ENCODE measurements around the gene GANC.

GANC gene

DNA sequence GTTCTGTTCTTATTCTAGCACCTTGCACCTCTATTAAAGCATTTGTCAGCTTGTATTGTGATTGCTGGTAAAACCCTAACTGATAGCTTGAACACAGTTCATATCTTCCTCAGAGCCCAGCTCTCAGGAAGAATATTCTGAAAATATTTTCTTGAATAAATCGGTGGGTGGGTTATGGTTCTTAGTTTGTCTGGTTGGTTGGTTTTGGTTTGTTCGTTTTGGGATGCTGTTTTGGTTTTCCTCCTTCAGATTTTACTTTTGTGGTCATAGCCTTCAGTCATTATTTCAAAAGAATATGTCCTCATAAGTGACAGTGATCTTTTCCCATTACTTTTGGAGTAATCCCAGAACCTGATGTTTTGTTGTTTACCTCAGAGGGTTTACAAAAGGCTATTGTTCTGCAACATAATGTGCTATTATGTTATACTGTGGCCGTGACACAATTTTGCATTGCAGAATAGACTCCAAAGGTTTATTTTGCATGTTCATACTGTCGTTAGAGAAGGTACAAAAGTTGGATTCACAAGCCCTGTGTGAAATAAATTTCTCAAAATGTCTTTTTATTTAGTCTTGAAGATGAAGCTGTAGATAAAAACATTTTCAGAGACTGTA lies 2.9 kb downstream of the GANC start:
- Histone ChIP-seq H2AFZ (ENCODE audit: low read depth, low read length) (no peak overlapping the region), H4K20me1 (ENCODE audit: insufficient read depth, low read length) (no peaks in the 10 kb centered on the region), H3K27ac (ENCODE audit: low read length) (no peak overlapping the region), H3K79me2 (ENCODE audit: insufficient read depth, low read length) (peaks cover 38% of the 10 kb centered on the region), H3K27me3 (ENCODE audit: insufficient read depth, low read length, poor library complexity) (no peaks in the 10 kb centered on the region), H3K36me3 (ENCODE audit: insufficient read depth, low read length) (peaks cover 4% of the 10 kb centered on the region), H3K4me3 (ENCODE audit: low read depth in 1 of 2, low read length in 2 of 2) (no peak overlapping the region), H3K4me2 (ENCODE audit: insufficient read depth, low read length) (peak overlapping the region; percentile 80; the same call in 1 of the 2 replicates), H3K9me3 (ENCODE audit: insufficient read depth, low read length, severe bottlenecking) (no peaks in the 10 kb centered on the region), H3K4me1 (ENCODE audit: insufficient read depth, low read length) (peaks cover 39% of the 10 kb centered on the region), H3K9ac (ENCODE audit: low read depth, low read length) (peak overlapping the region; percentile 90; the same call in 1 of the 2 replicates)
- no peak for TF ChIP-seq EZH2 (IDR thresholded peaks at IDR 0.05; ENCODE audit: borderline replicate concordance, low read depth, low read length, severe bottlenecking)
- TF ChIP-seq, protein P1, sequence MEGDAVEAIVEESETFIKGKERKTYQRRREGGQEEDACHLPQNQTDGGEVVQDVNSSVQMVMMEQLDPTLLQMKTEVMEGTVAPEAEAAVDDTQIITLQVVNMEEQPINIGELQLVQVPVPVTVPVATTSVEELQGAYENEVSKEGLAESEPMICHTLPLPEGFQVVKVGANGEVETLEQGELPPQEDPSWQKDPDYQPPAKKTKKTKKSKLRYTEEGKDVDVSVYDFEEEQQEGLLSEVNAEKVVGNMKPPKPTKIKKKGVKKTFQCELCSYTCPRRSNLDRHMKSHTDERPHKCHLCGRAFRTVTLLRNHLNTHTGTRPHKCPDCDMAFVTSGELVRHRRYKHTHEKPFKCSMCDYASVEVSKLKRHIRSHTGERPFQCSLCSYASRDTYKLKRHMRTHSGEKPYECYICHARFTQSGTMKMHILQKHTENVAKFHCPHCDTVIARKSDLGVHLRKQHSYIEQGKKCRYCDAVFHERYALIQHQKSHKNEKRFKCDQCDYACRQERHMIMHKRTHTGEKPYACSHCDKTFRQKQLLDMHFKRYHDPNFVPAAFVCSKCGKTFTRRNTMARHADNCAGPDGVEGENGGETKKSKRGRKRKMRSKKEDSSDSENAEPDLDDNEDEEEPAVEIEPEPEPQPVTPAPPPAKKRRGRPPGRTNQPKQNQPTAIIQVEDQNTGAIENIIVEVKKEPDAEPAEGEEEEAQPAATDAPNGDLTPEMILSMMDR (IDR thresholded peaks at IDR 0.05; ENCODE audit: borderline replicate concordance, extremely low read depth, low read length, poor library complexity, severe bottlenecking), result no peak
- no peak for ATAC-seq (ENCODE audit: insufficient read depth, low read depth)
- no peak for DNase-seq

DNA sequence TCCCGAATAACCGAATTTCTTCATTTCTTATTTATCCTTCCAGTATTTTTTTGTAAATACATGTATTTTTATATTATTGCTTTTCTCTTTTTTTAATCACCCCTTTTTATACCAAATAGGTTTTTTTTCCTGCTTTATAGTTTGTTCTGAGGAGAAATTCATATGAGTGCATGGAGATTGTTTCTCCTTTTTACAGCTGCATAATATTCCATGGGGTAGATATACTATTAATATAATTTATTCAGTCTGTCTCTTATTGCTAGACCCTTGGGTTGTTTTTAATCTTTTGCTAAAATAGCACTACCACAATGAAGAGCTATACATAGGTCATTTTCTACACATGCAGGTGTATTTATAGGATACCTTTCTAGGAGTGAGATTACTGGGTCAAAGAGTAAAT lies 3.8 kb downstream of the GANC start:
- Histone ChIP-seq H3K4me2 (ENCODE audit: insufficient read depth, low read length) (no peak overlapping the region), H3K9me3 (ENCODE audit: insufficient read depth, low read length, severe bottlenecking) (no peaks in the 10 kb centered on the region), H4K20me1 (ENCODE audit: insufficient read depth, low read length) (no peaks in the 10 kb centered on the region), H3K4me3 (ENCODE audit: low read depth in 1 of 2, low read length in 2 of 2) (no peak overlapping the region), H3K27ac (ENCODE audit: low read length) (no peak overlapping the region), H3K9ac (ENCODE audit: low read depth, low read length) (no peak overlapping the region), H3K4me1 (ENCODE audit: insufficient read depth, low read length) (peaks cover 30% of the 10 kb centered on the region), H3K79me2 (ENCODE audit: insufficient read depth, low read length) (peaks cover 30% of the 10 kb centered on the region), H3K27me3 (ENCODE audit: insufficient read depth, low read length, poor library complexity) (no peaks in the 10 kb centered on the region), H2AFZ (ENCODE audit: low read depth, low read length) (no peak overlapping the region), H3K36me3 (ENCODE audit: insufficient read depth, low read length) (no peaks in the 10 kb centered on the region; the same call in none of the 2 replicates)
- TF ChIP-seq EZH2 (IDR thresholded peaks at IDR 0.05; ENCODE audit: borderline replicate concordance, low read depth, low read length, severe bottlenecking), result no peak
- TF ChIP-seq, protein P1 (IDR thresholded peaks at IDR 0.05; ENCODE audit: borderline replicate concordance, extremely low read depth, low read length, poor library complexity, severe bottlenecking), result no peak
- DNase-seq (no peak), ATAC-seq (ENCODE audit: insufficient read depth, low read depth) (no peak)

DNA sequence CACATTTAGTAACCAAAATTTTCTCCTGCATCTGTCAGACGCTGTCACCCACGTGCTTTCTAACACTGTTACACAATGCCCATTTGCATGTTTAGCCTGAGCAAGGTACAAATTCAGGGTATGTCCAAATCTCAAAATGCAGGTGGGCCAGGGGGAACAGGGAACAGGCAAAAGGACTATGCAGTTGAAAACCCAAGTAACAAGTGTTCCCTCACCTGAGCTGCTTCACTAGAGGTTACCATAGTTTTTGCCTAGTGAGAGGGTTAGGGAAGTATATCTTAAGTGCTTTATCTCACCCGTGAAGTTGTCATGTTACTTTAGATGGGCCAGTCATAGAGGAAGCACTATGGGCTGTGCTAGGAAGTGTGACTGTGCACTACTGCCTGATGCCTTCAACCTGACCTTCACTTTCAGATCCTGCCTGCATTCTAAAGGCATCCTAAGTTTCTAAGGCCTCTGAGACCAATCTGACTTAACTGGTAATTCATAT lies 6.3 kb downstream of the GANC start:
- Histone ChIP-seq H3K9ac (ENCODE audit: low read depth, low read length) (no peak overlapping the region), H2AFZ (ENCODE audit: low read depth, low read length) (no peak overlapping the region), H3K9me3 (ENCODE audit: insufficient read depth, low read length, severe bottlenecking) (no peaks in the 10 kb centered on the region), H3K36me3 (ENCODE audit: insufficient read depth, low read length) (peaks cover 6% of the 10 kb centered on the region; the same call in 1 of the 2 replicates), H4K20me1 (ENCODE audit: insufficient read depth, low read length) (no peaks in the 10 kb centered on the region), H3K4me1 (ENCODE audit: insufficient read depth, low read length) (peaks cover 19% of the 10 kb centered on the region), H3K4me2 (ENCODE audit: insufficient read depth, low read length) (no peak overlapping the region), H3K4me3 (ENCODE audit: low read depth in 1 of 2, low read length in 2 of 2) (no peak overlapping the region), H3K79me2 (ENCODE audit: insufficient read depth, low read length) (peaks cover 7% of the 10 kb centered on the region), H3K27me3 (ENCODE audit: insufficient read depth, low read length, poor library complexity) (no peaks in the 10 kb centered on the region), H3K27ac (ENCODE audit: low read length) (no peak overlapping the region)
- ATAC-seq (ENCODE audit: insufficient read depth, low read depth) (no peak), DNase-seq (no peak)
- TF ChIP-seq, protein P1 (IDR thresholded peaks at IDR 0.05; ENCODE audit: borderline replicate concordance, extremely low read depth, low read length, poor library complexity, severe bottlenecking), result no peak
- TF ChIP-seq EZH2 (IDR thresholded peaks at IDR 0.05; ENCODE audit: borderline replicate concordance, low read depth, low read length, severe bottlenecking), result no peak

Data from DND-41 (cell line).